BE2C (cell line): ENCODE measurements around the gene ME3.

Experiments used
- DNase-seq: peaks from one replicate; pipeline ENCODE4 v3.0.0-alpha.2; 2020
- H3K27me3 ChIP-seq: fragments of 250-450 bp; sonication (Bioruptor Pico); 2 replicates; pipeline ENCODE4 v1.5.1; 2020; ENCODE audit warnings: mild to moderate bottlenecking
- H3K36me3 ChIP-seq: fragments of 250-450 bp; sonication (Bioruptor Pico); 2 replicates; pipeline ENCODE4 v1.5.1; 2020; ENCODE audit warnings: mild to moderate bottlenecking
- H3K4me1 ChIP-seq: fragments of 250-450 bp; sonication (Bioruptor Pico); 2 replicates; pipeline ENCODE4 v1.5.1; 2020
- H3K4me3 ChIP-seq: 2 replicates; pipeline ENCODE4 v1.5.1; 2011; ENCODE audit warnings: low read depth, low read length
- H3K9me3 ChIP-seq: fragments of 250-450 bp; sonication (Bioruptor Pico); 2 replicates; pipeline ENCODE4 v1.5.1; 2020
- TF ChIP-seq, protein P1 (sequence below): IDR thresholded peaks from 2 replicates; pipeline ENCODE4 v1.5.1; 2012; ENCODE audit warnings: mild to moderate bottlenecking, low read depth, low read length

ME3 gene

GRCh38 chr11:86671531-86672006, 847 bp downstream of the ME3 start:
- H3K36me3 ChIP-seq = no peaks in the 10 kb centered on the region
- DNase-seq = peak; percentile 13
- peaks cover 18% of the 10 kb centered on the region for H3K27me3 ChIP-seq
- TF ChIP-seq, protein P1, sequence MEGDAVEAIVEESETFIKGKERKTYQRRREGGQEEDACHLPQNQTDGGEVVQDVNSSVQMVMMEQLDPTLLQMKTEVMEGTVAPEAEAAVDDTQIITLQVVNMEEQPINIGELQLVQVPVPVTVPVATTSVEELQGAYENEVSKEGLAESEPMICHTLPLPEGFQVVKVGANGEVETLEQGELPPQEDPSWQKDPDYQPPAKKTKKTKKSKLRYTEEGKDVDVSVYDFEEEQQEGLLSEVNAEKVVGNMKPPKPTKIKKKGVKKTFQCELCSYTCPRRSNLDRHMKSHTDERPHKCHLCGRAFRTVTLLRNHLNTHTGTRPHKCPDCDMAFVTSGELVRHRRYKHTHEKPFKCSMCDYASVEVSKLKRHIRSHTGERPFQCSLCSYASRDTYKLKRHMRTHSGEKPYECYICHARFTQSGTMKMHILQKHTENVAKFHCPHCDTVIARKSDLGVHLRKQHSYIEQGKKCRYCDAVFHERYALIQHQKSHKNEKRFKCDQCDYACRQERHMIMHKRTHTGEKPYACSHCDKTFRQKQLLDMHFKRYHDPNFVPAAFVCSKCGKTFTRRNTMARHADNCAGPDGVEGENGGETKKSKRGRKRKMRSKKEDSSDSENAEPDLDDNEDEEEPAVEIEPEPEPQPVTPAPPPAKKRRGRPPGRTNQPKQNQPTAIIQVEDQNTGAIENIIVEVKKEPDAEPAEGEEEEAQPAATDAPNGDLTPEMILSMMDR = no peak
- H3K4me3 ChIP-seq = peak overlapping the region; percentile 66
- H3K4me1 ChIP-seq = no peaks in the 10 kb centered on the region
- no peaks in the 10 kb centered on the region for H3K9me3 ChIP-seq

DNA sequence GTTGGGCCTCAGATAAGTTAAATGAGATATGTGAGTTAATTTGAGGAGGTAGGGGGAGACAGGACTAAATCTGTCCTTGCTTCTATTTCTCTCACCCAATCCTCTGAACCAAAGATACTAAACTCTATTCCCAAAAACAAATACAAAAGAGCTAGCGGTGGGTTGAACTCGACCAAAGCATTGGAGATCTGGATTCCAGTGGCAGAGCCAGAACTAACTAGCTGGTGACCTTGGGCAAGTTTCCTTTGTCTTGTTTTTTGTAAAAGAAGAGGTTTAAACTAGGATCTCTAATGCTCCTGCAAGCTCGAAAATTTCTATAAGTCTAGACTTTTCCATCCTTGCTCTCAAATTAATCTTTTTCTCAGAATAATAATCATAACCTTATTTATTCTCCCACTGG, 1.5 kb downstream of the ME3 start:
- H3K4me3 ChIP-seq = peak overlapping the region; percentile 66
- H3K9me3 ChIP-seq = no peaks in the 10 kb centered on the region
- TF ChIP-seq, protein P1 = no peak
- H3K27me3 ChIP-seq = peaks cover 18% of the 10 kb centered on the region
- no peaks in the 10 kb centered on the region for H3K36me3 ChIP-seq
- no peak for DNase-seq
- H3K4me1 ChIP-seq = no peaks in the 10 kb centered on the region

DNA sequence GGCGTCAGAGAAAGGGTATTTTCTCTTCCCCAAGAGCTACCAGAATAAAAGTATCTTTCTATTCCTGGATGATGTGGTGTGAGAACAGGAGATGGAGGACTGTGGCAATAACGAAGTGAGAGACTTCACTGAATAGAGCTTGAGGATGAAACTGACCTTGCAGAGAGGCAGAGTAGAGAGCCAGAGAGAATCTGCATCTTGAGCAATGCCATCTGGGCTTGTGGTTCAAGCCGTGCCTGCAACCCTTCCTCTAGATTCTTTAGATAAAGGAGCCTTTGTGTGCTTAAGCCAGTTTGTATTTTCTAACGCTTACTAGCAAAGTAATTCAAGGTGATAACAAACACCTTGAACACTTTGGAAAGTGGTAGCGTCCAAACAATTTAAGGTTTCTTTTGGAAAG, 2.2 kb downstream of the ME3 start:
- Histone ChIP-seq H3K4me1 (no peaks in the 10 kb centered on the region), H3K4me3 (no peak overlapping the region), H3K9me3 (no peaks in the 10 kb centered on the region), H3K27me3 (peaks cover 18% of the 10 kb centered on the region), H3K36me3 (no peaks in the 10 kb centered on the region)
- no peak for DNase-seq
- TF ChIP-seq, protein P1 = no peak

DNA sequence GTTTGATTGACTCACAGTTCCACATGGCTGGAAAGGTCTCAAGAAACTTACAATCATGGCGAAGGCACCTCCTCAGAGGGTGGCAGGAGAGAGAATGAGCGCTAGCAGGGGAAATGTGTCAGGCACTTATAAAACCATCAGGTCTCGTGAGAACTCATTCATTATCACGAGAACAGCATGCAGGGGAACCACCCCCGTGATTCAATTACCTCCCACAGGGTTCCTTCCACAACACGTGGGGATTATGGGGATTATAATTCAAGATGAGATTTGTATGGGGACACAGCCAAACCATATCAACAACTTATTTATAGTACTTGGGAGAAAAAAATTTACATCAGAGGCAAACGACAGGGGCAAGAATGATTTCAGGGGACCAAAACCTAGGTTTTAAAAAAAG, 3.0 kb downstream of the ME3 start:
- Histone ChIP-seq H3K4me3 (no peak overlapping the region), H3K4me1 (no peaks in the 10 kb centered on the region), H3K27me3 (peaks cover 23% of the 10 kb centered on the region), H3K36me3 (no peaks in the 10 kb centered on the region), H3K9me3 (no peaks in the 10 kb centered on the region)
- TF ChIP-seq, protein P1 = no peak
- no peak for DNase-seq

DNA sequence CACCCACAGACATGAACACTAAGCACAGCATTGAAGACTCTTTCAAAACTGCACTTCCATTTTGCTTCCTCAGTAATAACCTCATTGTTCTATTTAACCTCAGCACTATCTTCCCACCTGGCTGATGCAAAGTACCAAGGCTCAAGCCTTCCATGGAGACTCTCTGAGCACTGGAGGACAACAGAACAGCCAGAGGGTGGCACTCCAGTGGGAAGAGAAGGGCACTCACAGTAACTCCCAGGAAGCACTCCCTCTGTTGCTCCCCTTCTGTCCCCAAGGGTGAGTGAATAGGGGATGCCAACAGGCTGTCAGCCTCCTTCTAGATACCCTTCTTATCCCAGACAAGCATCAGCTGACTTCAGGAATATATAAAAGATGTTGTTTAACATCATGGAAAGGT, 3.5 kb downstream of the ME3 start:
- H3K27me3 ChIP-seq = peaks cover 23% of the 10 kb centered on the region
- H3K4me3 ChIP-seq = no peak overlapping the region
- no peak for DNase-seq
- H3K4me1 ChIP-seq = no peaks in the 10 kb centered on the region
- no peaks in the 10 kb centered on the region for H3K36me3 ChIP-seq
- H3K9me3 ChIP-seq = no peaks in the 10 kb centered on the region
- TF ChIP-seq, protein P1 = no peak

GRCh38 chr11:86666193-86666592, 6.2 kb downstream of the ME3 start:
- H3K27me3 ChIP-seq = peaks cover 10% of the 10 kb centered on the region
- no peaks in the 10 kb centered on the region for H3K9me3 ChIP-seq
- H3K4me1 ChIP-seq = no peaks in the 10 kb centered on the region
- TF ChIP-seq, protein P1 = no peak
- H3K4me3 ChIP-seq = no peak overlapping the region
- DNase-seq = no peak
- no peaks in the 10 kb centered on the region for H3K36me3 ChIP-seq
